Liver (tissue), 9 donors: ENCODE results near the gene ESRRA. TPM values are rescaled to one million over a fixed set of nuclear protein-coding genes. Genes with fewer than 3 reads are reported as not detected.

Experiments used
- DNase-seq: peaks from one replicate; pipeline ENCODE4 v3.0.0-alpha.2; 2017; ENCODE audit warnings: low spot score
- H3K27ac ChIP-seq, 2 donors: one replicate each; pipeline ENCODE4 v1.7.0; 2013; ENCODE audit warnings: inconsistent platforms in 2 of 2, low read length in 2 of 2, control low read depth in 1 of 2, low read depth in 1 of 2, mild to moderate bottlenecking in 1 of 2
- H3K27me3 ChIP-seq, 4 donors: one replicate each; pipeline versions ENCODE4 v1.6.1 to v1.7.0; 2013; ENCODE audit warnings: low read length in 3 of 4, inconsistent platforms in 1 of 4, mild to moderate bottlenecking in 1 of 4, moderate library complexity in 1 of 4; ENCODE audit not compliant: control insufficient read depth in 4 of 4, insufficient read depth in 4 of 4
- H3K36me3 ChIP-seq, 4 donors: one replicate each; pipeline versions ENCODE4 v1.6.1 to v1.7.0; 2013; ENCODE audit warnings: low read length in 3 of 4, mild to moderate bottlenecking in 3 of 4, low read depth in 1 of 4, moderate library complexity in 1 of 4; ENCODE audit not compliant: control insufficient read depth in 4 of 4, insufficient read depth in 3 of 4
- H3K4me1 ChIP-seq, 4 donors: one replicate each; pipeline versions ENCODE4 v1.6.1 to v1.7.0; 2013; ENCODE audit warnings: low read length in 3 of 4, mild to moderate bottlenecking in 3 of 4, moderate library complexity in 1 of 4; ENCODE audit not compliant: control insufficient read depth in 4 of 4, insufficient read depth in 4 of 4
- H3K4me3 ChIP-seq, 3 donors: one replicate each; pipeline versions ENCODE4 v1.6.1 to v1.7.0; 2013; ENCODE audit warnings: low read length in 3 of 3, control low read depth in 1 of 3, low read depth in 1 of 3, mild to moderate bottlenecking in 1 of 3
- H3K9ac ChIP-seq, 2 donors: one replicate each; pipeline ENCODE4 v1.7.0; 2013; ENCODE audit warnings: low read length in 2 of 2, mild to moderate bottlenecking in 2 of 2, moderate library complexity in 2 of 2, control low read depth in 1 of 2, low read depth in 1 of 2
- H3K9me3 ChIP-seq, 4 donors: one replicate each; pipeline versions ENCODE4 v1.6.1 to v1.7.0; 2013; ENCODE audit warnings: low read length in 3 of 4; ENCODE audit not compliant: control insufficient read depth in 4 of 4
- FOXA1 ChIP-seq: IDR thresholded peaks from 2 replicates; pipeline ENCODE4 v1.6.1; 2016; ENCODE audit warnings: antibody characterized with exemption
- FOXA2 ChIP-seq: IDR thresholded peaks from 2 replicates; pipeline ENCODE4 v1.6.1; 2016; ENCODE audit warnings: antibody characterized with exemption
- GABPA ChIP-seq, 2 donors: IDR thresholded peaks in 1 of 2; conservative IDR thresholded peaks in 1 of 2; 2 replicates each; pipeline ENCODE4 v1.6.1; 2016; ENCODE audit warnings: antibody characterized with exemption in 2 of 2, mild to moderate bottlenecking in 1 of 2, moderate library complexity in 1 of 2
- HNF4G ChIP-seq: IDR thresholded peaks from 2 replicates; pipeline ENCODE4 v1.6.1; 2016; ENCODE audit warnings: antibody characterized with exemption
- JUND ChIP-seq, 2 donors: IDR thresholded peaks; 2 replicates each; pipeline ENCODE4 v1.6.1; 2016; ENCODE audit warnings: antibody characterized with exemption in 2 of 2
- NR2F2 ChIP-seq: IDR thresholded peaks from 2 replicates; pipeline ENCODE4 v1.6.1; 2016; ENCODE audit warnings: antibody characterized with exemption
- RAD21 ChIP-seq, 2 donors: IDR thresholded peaks; 2 replicates each; pipeline ENCODE4 v1.6.1; 2016; ENCODE audit warnings: antibody characterized with exemption in 2 of 2, mild to moderate bottlenecking in 2 of 2
- REST ChIP-seq: IDR thresholded peaks from 2 replicates; pipeline ENCODE4 v1.6.1; 2016; ENCODE audit warnings: antibody characterized with exemption, mild to moderate bottlenecking
- TAF1 ChIP-seq: conservative IDR thresholded peaks from 2 replicates; pipeline ENCODE4 v1.6.1; 2016; ENCODE audit warnings: antibody characterized with exemption, mild to moderate bottlenecking
- ZBTB33 ChIP-seq: IDR thresholded peaks from 2 replicates; pipeline ENCODE4 v1.6.1; 2016; ENCODE audit warnings: antibody characterized with exemption
- WGBS: extraction: QIAGEN DNeasy Blood & Tissue Kit; methylation state at CpG from one replicate; pipeline ENCODE4 v1.1.7; 2013; 5-methylcytosine and 5-hydroxymethylcytosine counted together
- polyA plus RNA-seq, 2 donors: library from polyadenylated mRNA; stranded (reverse) in 1 of 2; unstranded in 1 of 2; fragments of 200-250 nt in 1 of 2; fragments of >200 nt in 1 of 2; fragmentation: Nextera tagmentation in 1 of 2; extraction: Ambion mirVana in 1 of 2; gene quantifications; one replicate each; pipeline versions ENCODE4 v1.2.1 to v1.2.3, GENCODE V29; 2013 to 2015
- total RNA-seq, 2 donors: library from RNA; depleted of rRNA; stranded (reverse); fragments of >200 nt; gene quantifications; one replicate each; pipeline ENCODE4 v1.2.3, GENCODE V29; 2014
- TF ChIP-seq, protein P1 (sequence below): IDR thresholded peaks from 2 replicates; pipeline ENCODE4 v1.6.1; 2016; ENCODE audit warnings: antibody characterized with exemption
- donor health status: healthy.
- donor health status: healthy.
- donor health status: healthy.
- donor health status: healthy.
- donor health status: healthy.

The ESRRA gene
- total and polyA plus RNA-seq, 4 donors = 13.9 to 64.8 (median 37.5) TPM

GRCh38 chr11:64288353-64288750, 17.0 kb upstream of the ESRRA start:
- Histone ChIP-seq H3K9ac (no peak overlapping the region), H3K9me3 (no peaks in the 10 kb centered on the region), H3K4me1 (peaks cover 14 to 46% (median 22%) of the 10 kb centered on the region in 4 donors), H3K36me3 (no peaks in the 10 kb centered on the region), H3K27ac (no peak overlapping the region), H3K27me3 (peaks cover 0 to 4% (median 2%) of the 10 kb centered on the region in 4 donors), H3K4me3 (no peak overlapping the region)
- DNase-seq = no peak
- no peak for TF ChIP-seq GABPA (IDR thresholded peaks at IDR 0.05 in 1 of 2, conservative IDR thresholded peaks at IDR 0.05 in 1 of 2)
- TF ChIP-seq HNF4G = no peak
- WGBS = 96% methylated on average over 9 of the region's 9 CpGs

GRCh38 chr11:64289002-64289564, 16.2 kb upstream of the ESRRA start:
- no peak for DNase-seq
- WGBS = 94% methylated on average over 13 of the region's 13 CpGs
- H3K27ac ChIP-seq = no peak overlapping the region
- no peak overlapping the region for H3K4me3 ChIP-seq
- no peak overlapping the region for H3K9ac ChIP-seq
- H3K27me3 ChIP-seq = peaks cover 0 to 4% (median 2%) of the 10 kb centered on the region in 4 donors
- H3K4me1 ChIP-seq = peaks cover 14 to 41% (median 15%) of the 10 kb centered on the region in 4 donors
- TF ChIP-seq FOXA2 (no peak), ZBTB33 (no peak), REST (no peak), RAD21 (IDR thresholded peaks at IDR 0.05) (no peak), TAF1 (no peak), NR2F2 (no peak), FOXA1 (no peak)
- TF ChIP-seq, protein P1, sequence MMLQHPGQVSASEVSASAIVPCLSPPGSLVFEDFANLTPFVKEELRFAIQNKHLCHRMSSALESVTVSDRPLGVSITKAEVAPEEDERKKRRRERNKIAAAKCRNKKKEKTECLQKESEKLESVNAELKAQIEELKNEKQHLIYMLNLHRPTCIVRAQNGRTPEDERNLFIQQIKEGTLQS = no peak
- H3K36me3 ChIP-seq = no peaks in the 10 kb centered on the region
- H3K9me3 ChIP-seq = no peaks in the 10 kb centered on the region

- no peaks in the 10 kb centered on the region for H3K9me3 ChIP-seq
- H3K27me3 ChIP-seq = peaks cover 0 to 12% (median 4%) of the 10 kb centered on the region in 4 donors
- 55% methylated on average over 10 of the region's 10 CpGs for WGBS
- no peaks in the 10 kb centered on the region for H3K36me3 ChIP-seq
- no peak overlapping the region for H3K9ac ChIP-seq
- H3K4me3 ChIP-seq = no peak overlapping the region
- H3K27ac ChIP-seq = no peak overlapping the region
- no peak for DNase-seq
- TF ChIP-seq JUND (IDR thresholded peaks at IDR 0.05) = no peak
- H3K4me1 ChIP-seq = peaks cover 11 to 38% (median 13%) of the 10 kb centered on the region in 4 donors
These were observed 14.7 kb upstream of the ESRRA start for GRCh38 chr11:64290352-64291261.
